Measurements from ENCODE around the gene GMPR2.

The GMPR2 gene

DNA sequence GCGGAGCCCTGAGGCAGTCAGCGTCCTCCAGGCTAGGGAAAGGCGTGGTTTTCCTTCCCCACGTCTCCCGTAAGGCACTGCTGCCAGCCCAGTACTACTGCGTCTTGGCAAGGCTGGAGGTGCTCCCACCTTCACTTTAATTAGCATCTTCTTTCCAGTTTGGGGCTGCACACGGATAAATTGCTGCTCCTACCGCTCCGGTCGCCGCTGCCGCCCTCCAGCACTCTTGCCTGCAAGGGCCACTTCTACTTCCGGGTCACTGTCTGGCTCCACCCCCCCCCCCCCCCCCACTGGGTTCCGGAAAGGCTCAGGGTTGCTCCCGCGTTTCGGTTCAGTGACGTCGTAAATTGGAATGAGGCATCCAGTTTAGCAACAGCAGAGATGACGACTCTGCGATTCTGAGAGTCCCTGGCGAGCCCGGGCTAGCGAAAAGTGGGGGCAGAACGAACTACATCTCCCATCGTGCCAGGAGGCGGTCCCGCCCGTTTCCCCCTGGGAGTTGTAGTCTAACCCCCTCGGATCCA, 546 bp upstream of the GMPR2 start, which contains the start of gene NEDD8:
Gene NEDD8 (minus strand): TSS at position 247 of the 524 bp plus-strand sequence. CDS start 100 bp downstream, at position 147.
- H3K4me3 ChIP-seq (ENCODE audit: low read depth, low read length): peak within 1 kb of the TSS; percentile 95
- peak within 1 kb of the TSS; percentile 92 for H3K27ac ChIP-seq (ENCODE audit: low read depth, low read length)
- H3K36me3 ChIP-seq (ENCODE audit: insufficient read depth, low read length): peaks cover 23% of the 10 kb centered on the region; the same call in 1 of the 2 replicates
- peaks cover 71% of the 10 kb centered on the region for H3K79me2 ChIP-seq (ENCODE audit: control insufficient read depth, insufficient read depth, low read length, unreplicated experiment)
- H2AFZ ChIP-seq (ENCODE audit: low read length, unreplicated experiment): peak within 1 kb of the TSS; percentile 98
- peaks cover 30% of the 10 kb centered on the region for H3K4me1 ChIP-seq (ENCODE audit: control insufficient read depth, insufficient read depth, low read length, unreplicated experiment)
- H3K27me3 ChIP-seq (ENCODE audit: insufficient read depth, low read length): no peaks in the 10 kb centered on the region

DNA sequence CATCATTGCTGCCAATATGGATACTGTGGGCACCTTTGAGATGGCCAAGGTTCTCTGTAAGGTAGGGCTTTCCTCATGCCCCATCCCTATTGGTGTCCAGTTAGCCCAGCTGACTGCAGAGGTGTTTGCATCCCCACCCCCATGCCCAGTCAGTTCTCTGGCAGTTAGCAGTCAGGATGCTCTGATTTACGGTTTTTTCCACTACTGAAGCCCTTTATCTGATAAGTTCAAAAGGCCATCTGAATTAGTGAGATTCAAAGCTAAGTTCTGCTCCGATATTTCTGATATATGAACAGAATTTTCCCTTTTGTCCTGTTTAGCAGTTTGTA, 773 bp downstream of the GMPR2 start:
- H3K4me3 ChIP-seq (ENCODE audit: low read depth, low read length): peak overlapping the region; percentile 95
- H3K79me2 ChIP-seq (ENCODE audit: control insufficient read depth, insufficient read depth, low read length, unreplicated experiment): peaks cover 57% of the 10 kb centered on the region
- H3K27me3 ChIP-seq (ENCODE audit: insufficient read depth, low read length): no peaks in the 10 kb centered on the region
- peaks cover 33% of the 10 kb centered on the region for H3K4me1 ChIP-seq (ENCODE audit: control insufficient read depth, insufficient read depth, low read length, unreplicated experiment)
- peaks cover 27% of the 10 kb centered on the region; the same call in 1 of the 2 replicates for H3K36me3 ChIP-seq (ENCODE audit: insufficient read depth, low read length)
- no peak overlapping the region for H2AFZ ChIP-seq (ENCODE audit: low read length, unreplicated experiment)
- peak overlapping the region; percentile 92 for H3K27ac ChIP-seq (ENCODE audit: low read depth, low read length)

DNA sequence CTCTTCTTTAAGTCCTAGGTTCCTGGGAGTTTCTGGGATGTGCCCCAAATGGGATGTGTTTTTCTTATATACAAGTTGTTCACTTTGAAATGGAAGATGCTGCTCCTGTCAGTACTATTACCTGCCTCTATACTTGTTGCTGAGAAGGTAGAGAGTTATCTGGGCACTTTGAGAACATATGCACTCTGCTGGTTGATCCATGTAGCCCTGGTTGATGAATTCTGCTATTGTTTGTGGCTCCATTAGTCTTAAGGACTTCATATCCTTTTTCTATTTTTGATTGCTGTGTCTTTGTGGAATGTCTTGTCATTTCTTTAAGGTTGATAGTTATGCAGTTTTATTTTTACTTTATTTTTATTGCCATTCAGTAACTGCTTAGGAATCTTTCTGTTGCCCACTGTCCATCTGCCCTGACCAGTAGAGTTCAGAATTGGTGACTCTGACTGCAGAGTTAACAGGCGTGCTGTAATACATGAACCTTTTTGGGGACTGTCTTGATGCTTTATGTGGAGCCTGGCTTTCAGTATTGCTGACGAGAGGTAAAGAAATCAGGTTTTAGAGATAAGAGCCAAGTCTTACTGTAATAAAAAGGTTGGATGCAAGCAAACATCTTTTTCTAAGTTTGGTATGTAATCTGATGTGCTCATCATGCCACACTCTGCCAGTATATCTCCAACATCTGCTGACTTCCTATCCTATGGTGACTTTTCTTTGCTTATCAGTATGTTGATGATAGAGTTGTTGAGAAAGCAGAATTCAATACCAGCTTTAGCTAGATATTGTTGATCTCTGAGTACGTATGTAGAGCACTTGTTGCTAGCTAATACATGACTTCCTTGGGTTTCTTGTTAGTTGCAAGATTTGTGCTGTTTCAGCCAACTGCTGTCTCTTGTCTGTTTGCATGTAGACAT, 1.6 kb downstream of the GMPR2 start:
- Histone ChIP-seq H3K4me1 (ENCODE audit: control insufficient read depth, insufficient read depth, low read length, unreplicated experiment) (peaks cover 42% of the 10 kb centered on the region), H3K79me2 (ENCODE audit: control insufficient read depth, insufficient read depth, low read length, unreplicated experiment) (peaks cover 58% of the 10 kb centered on the region), H3K36me3 (ENCODE audit: insufficient read depth, low read length) (peaks cover 31% of the 10 kb centered on the region; the same call in 1 of the 2 replicates), H3K27ac (ENCODE audit: low read depth, low read length) (no peak overlapping the region), H3K27me3 (ENCODE audit: insufficient read depth, low read length) (no peaks in the 10 kb centered on the region), H2AFZ (ENCODE audit: low read length, unreplicated experiment) (no peak overlapping the region), H3K4me3 (ENCODE audit: low read depth, low read length) (peak overlapping the region; percentile 95)

DNA sequence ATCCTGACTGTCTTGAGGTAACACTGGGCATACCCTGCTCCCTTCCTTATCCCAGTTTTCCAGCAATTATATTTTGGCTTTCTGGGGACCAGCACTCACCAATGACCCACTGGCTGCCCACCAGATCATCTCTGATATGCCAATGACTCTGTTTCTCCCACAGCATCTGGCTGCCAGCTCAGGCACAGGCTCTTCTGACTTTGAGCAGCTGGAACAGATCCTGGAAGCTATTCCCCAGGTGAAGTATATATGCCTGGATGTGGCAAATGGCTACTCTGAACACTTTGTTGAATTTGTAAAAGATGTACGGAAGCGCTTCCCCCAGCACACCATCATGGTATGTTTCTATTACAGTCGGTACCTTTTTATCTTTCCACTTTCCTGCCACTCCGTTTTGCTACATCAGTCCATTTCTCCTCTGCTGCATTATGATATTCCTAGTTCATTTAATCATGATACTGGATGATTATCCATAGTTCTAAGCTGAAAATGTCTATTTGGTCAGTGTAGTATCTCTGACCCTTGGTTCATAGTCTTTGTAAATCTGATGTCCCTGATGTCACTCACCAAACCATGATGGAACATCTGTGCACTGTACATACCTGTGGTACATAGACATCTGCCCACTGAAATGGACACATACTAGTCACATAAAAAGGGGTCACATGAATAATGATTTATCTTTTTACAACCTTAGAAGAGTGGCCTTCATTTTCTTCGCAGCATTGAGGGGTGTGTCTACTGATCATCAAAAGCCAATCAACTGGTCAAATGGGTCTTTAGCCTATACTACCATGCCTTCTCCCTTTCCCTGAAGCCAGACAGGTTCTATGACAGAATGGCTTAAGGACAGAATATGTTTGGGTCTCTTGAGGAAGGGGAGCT, 3.3 kb downstream of the GMPR2 start:
- H3K27ac ChIP-seq (ENCODE audit: low read depth, low read length): no peak overlapping the region
- no peaks in the 10 kb centered on the region for H3K27me3 ChIP-seq (ENCODE audit: insufficient read depth, low read length)
- H3K4me1 ChIP-seq (ENCODE audit: control insufficient read depth, insufficient read depth, low read length, unreplicated experiment): peaks cover 54% of the 10 kb centered on the region
- H3K79me2 ChIP-seq (ENCODE audit: control insufficient read depth, insufficient read depth, low read length, unreplicated experiment): peaks cover 62% of the 10 kb centered on the region
- H3K4me3 ChIP-seq (ENCODE audit: low read depth, low read length): no peak overlapping the region
- H3K36me3 ChIP-seq (ENCODE audit: insufficient read depth, low read length): peaks cover 43% of the 10 kb centered on the region
- H2AFZ ChIP-seq (ENCODE audit: low read length, unreplicated experiment): no peak overlapping the region

- H3K27ac ChIP-seq (ENCODE audit: low read depth, low read length): no peak overlapping the region
- H3K79me2 ChIP-seq (ENCODE audit: control insufficient read depth, insufficient read depth, low read length, unreplicated experiment): peaks cover 62% of the 10 kb centered on the region
- H3K36me3 ChIP-seq (ENCODE audit: insufficient read depth, low read length): peaks cover 44% of the 10 kb centered on the region
- H2AFZ ChIP-seq (ENCODE audit: low read length, unreplicated experiment): no peak overlapping the region
- H3K4me1 ChIP-seq (ENCODE audit: control insufficient read depth, insufficient read depth, low read length, unreplicated experiment): peaks cover 59% of the 10 kb centered on the region
- no peaks in the 10 kb centered on the region for H3K27me3 ChIP-seq (ENCODE audit: insufficient read depth, low read length)
- no peak overlapping the region for H3K4me3 ChIP-seq (ENCODE audit: low read depth, low read length)
Observed at GRCh38 chr14:24236689-24237462, 4.1 kb downstream of the GMPR2 start.

DNA sequence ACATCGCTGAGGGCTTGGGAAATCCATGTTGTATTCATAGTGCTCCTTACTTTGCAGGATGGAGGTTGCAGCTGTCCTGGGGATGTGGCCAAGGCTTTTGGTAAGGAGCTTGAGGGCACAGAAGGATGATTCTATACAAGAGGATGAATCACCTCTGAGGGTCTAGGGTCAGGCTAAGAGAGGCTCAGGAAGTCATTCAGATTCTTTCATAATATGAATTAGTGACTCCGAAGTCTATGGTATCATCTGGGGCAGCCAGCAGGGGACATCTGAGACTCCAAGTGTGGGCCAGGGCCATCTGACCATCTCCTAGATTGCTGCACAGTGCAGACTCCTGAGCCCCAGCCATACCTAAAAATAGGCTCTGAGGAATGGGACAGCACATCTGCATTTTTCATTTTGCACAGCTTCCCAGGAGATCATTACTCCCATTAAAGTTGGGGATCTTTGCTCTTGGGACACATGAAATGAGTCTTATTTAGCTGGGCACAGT, 4.8 kb downstream of the GMPR2 start:
- Histone ChIP-seq H3K4me1 (ENCODE audit: control insufficient read depth, insufficient read depth, low read length, unreplicated experiment) (peaks cover 59% of the 10 kb centered on the region), H3K4me3 (ENCODE audit: low read depth, low read length) (no peak overlapping the region), H3K27ac (ENCODE audit: low read depth, low read length) (no peak overlapping the region), H3K36me3 (ENCODE audit: insufficient read depth, low read length) (peaks cover 44% of the 10 kb centered on the region), H2AFZ (ENCODE audit: low read length, unreplicated experiment) (no peak overlapping the region), H3K27me3 (ENCODE audit: insufficient read depth, low read length) (no peaks in the 10 kb centered on the region), H3K79me2 (ENCODE audit: control insufficient read depth, insufficient read depth, low read length, unreplicated experiment) (peaks cover 61% of the 10 kb centered on the region)

- Histone ChIP-seq H3K4me1 (ENCODE audit: control insufficient read depth, insufficient read depth, low read length, unreplicated experiment) (peaks cover 59% of the 10 kb centered on the region), H3K79me2 (ENCODE audit: control insufficient read depth, insufficient read depth, low read length, unreplicated experiment) (peaks cover 58% of the 10 kb centered on the region), H2AFZ (ENCODE audit: low read length, unreplicated experiment) (no peak overlapping the region), H3K27me3 (ENCODE audit: insufficient read depth, low read length) (no peaks in the 10 kb centered on the region), H3K36me3 (ENCODE audit: insufficient read depth, low read length) (peaks cover 44% of the 10 kb centered on the region), H3K4me3 (ENCODE audit: low read depth, low read length) (no peak overlapping the region), H3K27ac (ENCODE audit: low read depth, low read length) (no peak overlapping the region)
Observed at GRCh38 chr14:24238123-24238522, 5.4 kb downstream of the GMPR2 start.

DNA sequence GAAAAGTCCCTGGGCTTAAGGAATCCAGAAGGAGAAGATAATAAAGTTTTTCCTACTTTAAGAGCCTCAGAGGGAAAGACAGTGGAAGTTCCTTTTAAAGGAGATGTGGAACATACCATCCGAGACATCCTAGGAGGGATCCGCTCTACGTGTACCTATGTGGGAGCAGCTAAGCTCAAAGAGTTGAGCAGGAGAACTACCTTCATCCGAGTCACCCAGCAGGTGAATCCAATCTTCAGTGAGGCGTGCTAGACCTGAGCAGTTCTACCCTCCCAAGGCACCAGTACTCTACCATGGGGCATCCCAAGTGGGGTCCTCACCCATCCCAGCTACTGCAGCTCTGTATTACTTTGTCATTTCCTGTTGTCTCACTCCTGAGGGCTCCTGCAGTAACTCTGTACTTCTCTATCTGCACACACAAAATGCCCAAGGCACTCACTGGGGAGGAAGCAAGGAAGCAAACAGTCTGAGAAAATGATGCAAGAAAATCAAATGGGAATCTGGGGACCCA, 5.9 kb downstream of the GMPR2 start:
- peaks cover 58% of the 10 kb centered on the region for H3K4me1 ChIP-seq (ENCODE audit: control insufficient read depth, insufficient read depth, low read length, unreplicated experiment)
- peaks cover 53% of the 10 kb centered on the region for H3K79me2 ChIP-seq (ENCODE audit: control insufficient read depth, insufficient read depth, low read length, unreplicated experiment)
- H3K27ac ChIP-seq (ENCODE audit: low read depth, low read length): peak overlapping the region; percentile 1; the same call in 1 of the 2 replicates
- H3K27me3 ChIP-seq (ENCODE audit: insufficient read depth, low read length): no peaks in the 10 kb centered on the region
- 0 out of 2 replicates have a peak overlapping the region, but pooled peaks have one; percentile 5 for H3K4me3 ChIP-seq (ENCODE audit: low read depth, low read length)
- peaks cover 44% of the 10 kb centered on the region for H3K36me3 ChIP-seq (ENCODE audit: insufficient read depth, low read length)
- no peak overlapping the region for H2AFZ ChIP-seq (ENCODE audit: low read length, unreplicated experiment)

- Histone ChIP-seq H3K4me3 (ENCODE audit: low read depth, low read length) (peak overlapping the region; percentile 89; the same call in 1 of the 2 replicates), H3K4me1 (ENCODE audit: control insufficient read depth, insufficient read depth, low read length, unreplicated experiment) (peaks cover 45% of the 10 kb centered on the region), H3K27me3 (ENCODE audit: insufficient read depth, low read length) (no peaks in the 10 kb centered on the region), H3K79me2 (ENCODE audit: control insufficient read depth, insufficient read depth, low read length, unreplicated experiment) (peaks cover 36% of the 10 kb centered on the region), H2AFZ (ENCODE audit: low read length, unreplicated experiment) (no peak overlapping the region), H3K27ac (ENCODE audit: low read depth, low read length) (no peak overlapping the region), H3K36me3 (ENCODE audit: insufficient read depth, low read length) (peaks cover 38% of the 10 kb centered on the region)
Observed at GRCh38 chr14:24240110-24240918, 7.6 kb downstream of the GMPR2 start.

Measured in ACC112 (cell line).